DLD1 (cell line): ENCODE data around the gene SRI.
"Not testable (repeated sequence)": the region's sequence is repeated elsewhere in the genome, so short reads cannot be mapped to it uniquely, and the experiment has no call there.

ENCODE experiments used
- in situ Hi-C: cut with HindIII; loops from 2 replicates; pipeline ENCODE4 v1.10.0; 2017; ENCODE audit warnings: low sequenced_read_pairs

Gene SRI, protein sequence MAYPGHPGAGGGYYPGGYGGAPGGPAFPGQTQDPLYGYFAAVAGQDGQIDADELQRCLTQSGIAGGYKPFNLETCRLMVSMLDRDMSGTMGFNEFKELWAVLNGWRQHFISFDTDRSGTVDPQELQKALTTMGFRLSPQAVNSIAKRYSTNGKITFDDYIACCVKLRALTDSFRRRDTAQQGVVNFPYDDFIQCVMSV

DNA sequence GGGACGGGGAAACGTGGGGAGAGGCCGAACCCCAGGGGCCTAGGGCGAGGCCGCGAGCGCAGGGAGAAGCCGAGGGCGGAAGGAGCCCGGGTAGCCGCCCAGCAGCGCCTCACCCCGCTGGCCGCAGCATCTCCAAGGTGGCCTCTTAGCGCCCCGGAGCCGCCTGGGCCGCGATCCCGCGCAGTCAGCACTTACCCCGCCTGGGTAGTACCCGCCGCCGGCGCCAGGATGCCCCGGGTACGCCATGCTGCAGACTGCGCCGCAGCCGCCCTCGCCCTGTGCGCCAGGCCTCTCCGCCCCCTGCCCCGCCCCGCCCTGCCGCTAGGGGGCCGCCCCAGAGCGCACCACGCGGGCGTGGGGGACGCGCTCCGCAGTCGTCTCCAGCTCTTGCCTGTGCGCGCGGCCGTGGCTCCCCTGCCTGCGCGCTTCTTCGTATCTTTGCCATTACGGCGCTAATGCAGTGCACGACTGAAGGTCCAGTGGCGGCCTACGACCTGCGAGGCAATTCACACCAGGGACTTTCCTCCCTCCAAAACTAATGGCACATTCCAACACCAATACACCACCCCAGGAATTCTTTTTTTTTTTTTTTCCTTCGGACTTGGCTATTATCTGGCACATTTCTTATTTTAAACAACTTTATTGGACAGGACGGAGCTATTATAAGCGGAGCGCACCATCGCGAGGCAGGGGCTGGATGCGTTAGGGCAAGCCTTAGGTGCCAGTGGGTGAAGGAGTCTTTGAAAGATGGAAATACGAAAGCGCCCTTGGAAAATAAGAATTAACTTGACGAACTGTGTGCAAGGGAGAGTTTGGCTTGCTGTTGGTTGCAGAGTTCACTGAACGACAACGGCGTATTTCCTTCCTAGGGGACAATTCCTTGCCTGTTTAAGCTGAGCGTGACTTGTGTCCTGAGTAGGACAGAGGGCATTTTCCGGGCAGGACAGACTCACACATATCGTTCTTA, at the start of gene SRI:
SRI (minus strand) TSS at position 258 of the 967 bp plus-strand sequence; CDS start at position 246, 12 bp downstream.
- in situ Hi-C loops, result no loop called here

DNA sequence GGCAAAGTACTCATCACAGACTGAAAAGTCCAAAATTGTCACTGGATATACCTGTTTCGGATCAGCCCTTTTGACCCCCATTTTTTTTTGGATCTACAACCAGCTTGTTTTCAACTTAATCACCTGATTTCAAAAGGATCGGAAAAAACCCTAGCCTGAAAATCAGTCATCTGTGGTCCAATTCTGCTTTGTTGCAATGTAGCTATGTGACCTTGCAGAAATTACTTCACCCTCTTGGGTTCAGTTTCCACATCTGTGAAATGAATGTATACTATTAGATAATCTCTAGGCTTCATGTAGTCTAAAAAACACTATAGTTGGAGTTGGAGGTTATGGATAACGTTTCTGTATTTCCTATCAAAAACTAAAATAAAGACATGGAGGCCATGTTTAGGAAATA, 49.7 kb upstream of the SRI start:
- in situ Hi-C loops, result no loop called here

DNA sequence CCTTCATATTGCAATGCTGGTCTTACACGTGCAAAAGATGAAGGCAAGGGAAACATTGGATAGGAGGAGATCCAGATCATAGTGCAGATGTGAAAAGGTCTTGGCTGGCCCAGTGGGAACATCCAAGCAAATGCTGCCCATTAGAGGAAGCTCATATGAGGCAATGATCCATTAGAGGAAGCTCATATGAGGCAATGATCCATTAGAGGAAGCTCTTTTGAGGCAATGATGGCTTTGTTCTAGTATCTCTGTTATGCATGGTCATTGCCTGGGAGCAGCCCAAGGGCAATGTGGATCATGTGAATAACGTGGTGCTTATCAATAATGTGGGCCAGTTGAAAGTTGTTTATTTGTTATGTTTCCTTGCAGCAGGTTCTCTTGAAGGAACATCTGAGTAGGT, 49.0 kb upstream of the SRI start:
- in situ Hi-C loops, result no loop called here

DNA sequence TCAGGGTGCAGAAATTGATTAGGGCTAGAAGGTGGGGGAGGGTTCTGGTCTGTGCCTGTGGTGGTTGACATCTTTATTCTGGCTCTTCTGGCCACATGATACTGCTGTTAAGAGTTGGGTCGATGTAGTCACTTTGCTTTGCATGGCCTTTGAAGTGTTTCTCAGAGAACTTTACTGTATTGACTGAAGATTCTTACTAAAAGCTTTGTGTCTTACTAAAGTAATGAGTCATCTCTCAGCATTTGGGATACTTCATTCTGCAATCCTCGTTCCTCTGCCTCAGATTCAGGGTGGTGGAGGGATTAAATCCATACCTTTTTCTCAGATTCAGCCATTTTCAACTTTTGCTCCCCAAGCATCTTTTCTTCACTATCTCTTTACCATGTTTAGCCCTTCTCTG, 48.2 kb upstream of the SRI start:
- in situ Hi-C loops, result no loop called here

DNA sequence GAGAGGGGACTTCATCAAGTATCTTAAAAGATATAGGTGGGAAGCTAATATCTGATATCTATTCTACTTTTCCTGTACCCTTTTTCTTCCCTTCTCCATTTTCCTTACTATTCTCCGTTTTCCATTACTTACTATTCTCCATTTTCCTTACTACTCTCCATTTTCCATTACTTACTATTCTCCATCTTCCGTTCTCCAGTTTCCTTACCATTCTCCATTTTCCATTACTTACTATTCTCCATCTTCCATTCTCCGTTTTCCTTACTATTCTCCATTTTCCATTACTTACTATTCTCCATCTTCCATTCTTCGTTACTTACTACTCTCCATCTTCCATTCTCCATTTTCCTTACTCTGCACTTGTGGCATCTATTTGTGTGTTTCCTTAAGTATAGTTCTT, 47.6 kb upstream of the SRI start:
- in situ Hi-C loops, result no loop called here

DNA sequence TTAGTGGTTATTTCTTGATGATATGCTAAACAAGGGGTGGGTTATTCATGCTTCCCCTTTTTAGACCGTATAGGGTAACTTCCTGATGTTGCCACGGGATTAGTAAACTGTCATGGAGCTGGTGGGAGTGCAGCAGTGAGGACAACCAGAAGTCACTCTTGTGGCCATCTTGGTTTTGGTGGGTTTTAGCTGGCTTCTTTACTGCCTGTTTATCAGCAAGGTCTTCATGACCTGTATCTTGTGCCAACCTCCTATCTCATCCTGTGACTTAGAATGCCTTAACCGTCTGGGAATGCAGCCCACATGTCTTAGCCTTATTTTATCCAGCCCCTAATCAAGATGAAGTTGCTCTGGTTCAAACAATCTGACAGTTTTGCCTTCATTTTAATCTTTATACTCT, 45.1 kb upstream of the SRI start:
- in situ Hi-C loops, result not testable (repeated sequence)

DNA sequence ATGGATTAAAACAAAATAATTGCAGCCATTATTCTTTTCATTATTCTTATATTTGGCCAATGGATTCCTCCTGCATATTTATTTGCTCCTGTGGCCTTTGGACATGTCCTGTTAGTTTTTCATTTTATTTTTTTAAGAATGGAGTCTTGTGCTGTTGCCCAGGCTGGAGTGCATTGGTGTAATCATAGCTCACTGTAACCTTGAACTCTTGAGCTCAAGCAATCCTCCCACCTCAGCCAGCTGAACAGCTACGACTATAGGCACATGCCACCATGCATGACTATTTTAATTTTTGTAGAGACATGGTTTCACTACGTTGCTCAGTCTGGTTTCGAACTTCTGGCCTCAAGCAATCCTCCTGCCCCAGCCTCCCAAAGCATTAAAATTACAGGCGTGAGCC, 42.7 kb upstream of the SRI start:
- in situ Hi-C loops, result no loop called here

DNA sequence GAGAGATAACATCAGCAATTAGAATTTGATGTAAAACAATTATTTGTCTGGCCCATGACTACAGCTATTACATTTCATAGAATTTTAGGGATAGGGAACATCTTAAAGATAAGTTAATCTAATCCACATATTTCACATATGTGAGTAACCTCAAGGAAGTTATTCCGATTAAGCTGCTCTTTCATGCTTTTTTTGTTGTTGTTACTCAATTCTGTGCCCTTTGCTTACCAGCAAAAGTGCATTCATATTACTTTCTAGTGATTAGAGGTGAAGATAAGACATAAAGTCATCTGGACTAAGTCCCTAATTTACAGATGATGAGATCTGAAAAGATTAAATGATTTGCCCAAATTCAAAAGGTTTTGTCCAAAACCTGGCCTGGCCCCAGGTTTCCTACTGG, 40.9 kb upstream of the SRI start:
- in situ Hi-C loops, result no loop called here

DNA sequence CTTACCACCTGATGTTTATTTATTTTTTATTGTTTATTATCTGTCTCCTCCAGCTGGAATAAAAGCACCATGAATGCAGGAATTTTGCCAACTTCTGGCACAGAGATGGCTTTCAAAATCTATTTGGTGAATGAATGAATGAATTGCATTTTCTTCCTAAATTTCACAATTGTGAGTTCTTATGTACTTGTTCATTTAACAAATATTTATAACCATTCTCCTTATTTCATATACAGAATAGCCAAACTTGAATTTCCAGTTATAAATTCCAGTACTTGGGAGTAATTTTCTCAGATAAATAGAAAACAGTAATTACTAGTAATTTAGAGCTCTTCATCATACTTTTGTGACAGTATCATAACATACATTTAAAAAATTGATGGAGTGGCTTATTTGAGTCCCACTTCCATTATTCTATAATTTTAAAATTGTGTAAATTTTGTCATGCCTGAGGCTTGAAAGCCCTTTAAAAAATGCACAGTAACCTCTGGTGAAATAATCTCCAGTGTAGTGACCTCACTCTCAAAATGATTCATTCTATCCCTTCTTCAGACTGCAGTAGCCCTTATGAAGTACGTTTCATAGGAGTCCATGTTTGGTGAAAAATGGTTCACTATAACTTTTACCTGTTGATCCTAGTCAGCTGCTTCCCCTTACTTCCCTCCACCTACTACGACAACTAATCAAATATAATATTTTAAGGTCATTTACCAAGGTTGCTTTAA, 40.0 kb upstream of the SRI start:
- in situ Hi-C loops, result no loop called here

DNA sequence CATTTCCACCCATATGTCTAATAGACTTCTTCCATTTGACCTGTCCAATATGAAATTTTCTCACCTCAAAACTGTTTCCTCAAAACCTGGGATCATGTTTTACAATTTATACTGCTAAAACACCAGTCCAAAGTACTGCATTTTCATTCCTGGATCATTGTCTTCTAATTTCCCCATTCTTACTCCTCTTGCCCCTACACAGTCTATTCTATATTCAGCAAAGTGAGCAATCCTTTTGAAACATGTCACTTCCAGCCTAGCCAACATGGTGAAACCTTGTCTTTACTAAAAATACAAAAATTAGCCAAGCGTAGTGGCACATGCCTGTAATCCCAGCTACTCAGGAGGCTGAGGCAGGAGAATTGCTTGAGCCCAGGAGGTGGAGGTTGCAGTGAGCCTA, 38.5 kb upstream of the SRI start:
- in situ Hi-C loops, result not testable (repeated sequence)

DNA sequence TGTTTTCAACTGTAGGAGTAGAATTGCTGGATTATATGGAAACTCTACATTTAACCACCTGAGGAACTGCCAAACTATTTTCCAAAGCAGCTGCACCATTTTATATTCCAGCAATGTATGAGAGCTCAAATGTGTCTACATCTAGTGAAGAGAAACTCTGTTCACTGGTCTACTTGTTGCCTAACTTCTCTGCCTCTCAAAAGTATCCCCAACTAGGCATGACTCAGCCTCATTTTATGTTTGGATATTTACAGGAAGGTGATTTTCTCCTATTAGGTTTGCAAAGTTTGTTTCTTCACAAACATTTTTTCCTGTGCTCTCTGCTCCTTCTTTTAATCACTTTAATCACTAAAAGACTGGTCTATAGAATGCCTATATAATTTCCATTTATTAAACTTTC, 37.1 kb upstream of the SRI start:
- in situ Hi-C loops, result no loop called here

DNA sequence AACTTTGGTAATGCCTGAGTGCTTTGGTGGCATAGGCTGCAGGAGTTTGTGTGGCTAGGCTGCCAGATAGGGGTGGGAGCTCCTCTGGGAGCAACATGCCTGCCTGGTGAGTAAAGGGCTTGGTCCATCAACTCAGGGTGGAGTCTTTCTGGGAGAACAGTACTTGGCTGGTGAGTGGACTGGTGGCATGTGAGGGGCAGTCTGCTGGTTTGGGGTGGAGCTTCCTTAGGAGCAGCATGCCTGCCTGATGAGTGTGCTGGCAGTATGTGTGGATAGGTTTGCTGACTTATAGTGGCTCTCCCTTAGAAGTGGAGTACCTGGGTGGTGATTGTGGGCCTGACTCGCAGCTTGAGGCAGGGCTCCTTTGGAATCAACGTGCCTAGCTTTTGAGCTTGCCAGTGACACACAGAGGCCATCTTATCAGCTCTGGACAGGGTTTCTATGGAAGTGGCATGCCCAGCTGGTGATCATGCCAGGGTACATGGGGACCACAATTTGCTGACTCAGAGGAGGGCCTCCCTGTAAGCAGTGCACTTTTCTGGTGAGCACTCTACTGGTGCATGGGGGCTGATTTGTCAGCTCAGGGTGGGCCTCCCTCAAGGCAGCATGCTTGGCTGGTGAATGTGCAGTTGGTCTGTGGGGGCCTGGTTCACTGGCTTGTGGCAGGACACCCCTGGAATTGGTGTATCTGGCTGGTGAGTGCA, 35.0 kb upstream of the SRI start:
- in situ Hi-C loops, result no loop called here

DNA sequence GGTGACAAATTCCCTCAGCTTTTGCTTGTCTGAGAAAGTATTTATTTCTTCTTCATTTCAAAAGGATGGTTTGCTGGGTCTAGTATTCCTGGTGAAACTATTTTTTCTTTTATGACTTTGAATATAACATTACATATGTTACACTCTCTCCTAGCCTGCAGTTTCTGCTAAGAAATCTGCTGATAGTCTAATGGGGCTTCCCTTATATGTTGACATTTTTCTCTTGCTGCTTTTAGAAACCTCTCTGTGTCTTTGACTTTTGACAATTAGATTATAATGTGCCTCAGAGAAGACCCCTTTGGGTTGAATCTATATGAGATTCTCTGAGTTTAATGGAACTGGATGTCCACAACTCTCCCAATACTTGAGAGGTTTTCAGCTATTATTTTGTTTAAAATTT, 33.8 kb upstream of the SRI start:
- in situ Hi-C loops, result no loop called here

DNA sequence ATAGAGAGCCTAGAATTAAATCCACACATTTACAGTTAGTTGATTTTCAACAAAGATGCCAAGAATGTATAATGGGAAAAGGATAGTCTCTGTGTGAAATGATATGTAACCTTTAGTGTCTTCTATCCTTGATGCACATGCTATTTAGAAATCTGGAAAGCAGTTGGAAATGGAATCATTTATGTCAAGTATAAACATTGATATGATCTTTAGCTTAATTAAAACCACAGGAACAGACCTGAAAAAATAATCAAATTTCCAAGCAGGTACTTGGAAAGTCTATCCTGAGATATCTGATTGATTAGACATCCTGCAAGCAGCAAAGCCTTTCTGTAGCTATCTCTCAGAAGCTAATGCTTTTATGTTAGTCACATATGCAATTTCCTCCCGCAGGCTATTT, 24.4 kb upstream of the SRI start:
- in situ Hi-C loops, result no loop called here

DNA sequence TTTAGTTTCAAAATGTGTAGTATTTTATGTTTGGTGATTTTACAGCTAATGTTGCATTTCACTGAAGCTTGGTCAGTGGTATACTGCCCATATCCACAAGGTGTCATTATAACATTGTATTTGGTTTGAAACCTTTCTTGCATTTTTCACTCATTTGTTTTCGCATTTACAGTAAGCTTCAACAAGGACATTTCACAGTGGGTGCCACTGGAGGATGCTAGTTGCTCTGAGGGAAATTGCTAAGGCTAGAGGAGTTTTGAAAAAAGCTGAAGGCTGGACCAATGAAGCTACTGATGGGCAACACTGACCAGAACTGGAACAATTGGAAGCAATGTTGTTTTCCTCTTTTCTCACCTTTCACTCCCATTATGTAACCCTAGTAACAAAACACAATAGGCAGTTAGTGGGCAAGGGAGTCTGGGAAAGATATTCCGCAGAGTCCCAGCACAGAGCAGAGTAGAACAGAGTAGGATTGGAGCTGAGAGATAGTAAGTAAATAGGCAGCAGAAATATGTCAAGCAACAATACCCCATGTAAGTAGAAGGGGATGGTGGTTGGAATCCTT, 23.6 kb upstream of the SRI start:
- in situ Hi-C loops, result no loop called here

DNA sequence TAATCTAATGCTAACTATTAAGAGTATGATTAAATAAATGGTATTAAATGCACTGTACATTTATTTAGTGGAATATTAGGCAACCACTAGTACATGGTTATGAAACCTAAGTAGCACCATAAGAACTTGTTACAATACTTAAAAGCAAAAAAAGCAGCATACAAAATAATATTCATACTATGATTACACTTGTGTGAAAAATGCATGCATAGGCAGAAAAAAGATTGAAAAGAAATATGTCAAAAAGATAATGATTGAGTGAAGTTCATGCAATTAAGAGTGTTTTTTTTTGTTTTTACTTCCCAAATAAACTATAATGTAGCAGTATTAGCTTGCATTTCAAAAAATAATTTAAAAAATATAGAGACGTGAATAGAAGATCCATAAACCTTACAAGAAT, 20.0 kb upstream of the SRI start:
- in situ Hi-C loops, result loop anchor here (5.0 kb wide), 1 partner anchor 92 kb away; no protein-coding TSS in a partner anchor

DNA sequence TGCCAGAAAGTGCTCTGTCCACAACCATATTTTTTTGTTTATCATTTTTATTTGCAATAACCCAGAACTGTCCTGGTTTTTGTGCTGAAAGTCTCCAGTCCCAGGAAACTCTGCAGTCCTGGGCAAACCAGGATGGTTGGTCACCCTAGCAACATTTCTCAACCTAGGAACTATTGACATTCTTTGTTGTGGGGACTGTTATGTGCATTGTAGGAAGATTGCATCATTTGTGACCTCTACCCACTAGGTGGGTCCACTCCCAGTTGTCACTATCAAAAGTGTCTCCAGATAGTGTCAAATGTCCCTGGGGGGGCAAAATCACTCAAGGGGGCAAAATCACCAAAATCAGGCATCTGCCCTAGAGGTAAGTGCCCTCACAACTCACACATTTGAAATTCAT, 14.0 kb upstream of the SRI start:
- in situ Hi-C loops, result no loop called here

DNA sequence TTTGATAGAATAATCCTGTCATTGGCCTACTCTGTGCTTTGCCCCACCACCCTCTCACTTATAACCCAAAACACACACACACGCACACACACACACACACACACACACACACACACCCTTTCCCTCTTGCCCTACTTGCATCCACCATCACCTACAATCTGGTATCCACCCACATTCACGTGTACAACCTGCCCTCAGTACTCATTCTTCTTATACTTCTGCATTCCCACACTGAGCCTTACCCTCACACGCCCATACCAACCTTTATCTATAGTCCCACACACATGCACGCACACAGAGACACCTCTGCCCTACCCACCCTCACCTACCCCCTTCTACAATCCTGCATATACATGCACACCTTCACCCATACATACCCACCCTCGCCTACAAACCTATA, 10.8 kb upstream of the SRI start:
- in situ Hi-C loops, result no loop called here

DNA sequence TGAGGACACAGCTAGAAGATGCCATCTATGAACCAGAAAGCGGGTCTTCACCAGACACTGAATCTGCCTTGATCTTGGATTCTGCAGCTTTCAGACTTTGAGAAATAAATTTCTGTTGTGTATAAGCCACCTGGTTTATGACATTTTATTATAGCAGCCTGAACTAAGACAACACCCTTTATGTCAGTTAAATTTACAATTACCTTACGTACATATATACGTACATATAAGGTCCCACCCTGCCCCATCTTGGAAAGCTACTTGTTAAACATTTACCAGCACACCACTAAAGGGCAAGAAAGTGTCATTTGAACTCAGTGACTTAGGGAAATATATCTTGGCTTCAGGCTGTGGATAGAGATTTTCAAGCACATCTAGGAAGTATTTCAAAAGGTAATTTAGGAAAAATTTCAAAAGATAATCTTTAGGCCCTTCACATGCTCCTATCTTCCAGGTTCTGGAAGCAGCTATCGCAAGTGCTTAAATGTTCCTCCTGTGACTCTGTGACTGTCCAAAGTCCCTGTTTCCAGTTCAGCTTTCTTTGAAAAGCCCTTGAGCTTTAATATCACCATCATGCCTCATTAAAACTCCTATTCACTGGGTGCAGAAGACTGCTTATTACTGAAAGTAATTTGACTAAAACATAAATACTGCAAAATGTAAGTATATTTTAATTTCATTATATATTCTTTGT, 9.6 kb upstream of the SRI start:
- in situ Hi-C loops, result no loop called here

DNA sequence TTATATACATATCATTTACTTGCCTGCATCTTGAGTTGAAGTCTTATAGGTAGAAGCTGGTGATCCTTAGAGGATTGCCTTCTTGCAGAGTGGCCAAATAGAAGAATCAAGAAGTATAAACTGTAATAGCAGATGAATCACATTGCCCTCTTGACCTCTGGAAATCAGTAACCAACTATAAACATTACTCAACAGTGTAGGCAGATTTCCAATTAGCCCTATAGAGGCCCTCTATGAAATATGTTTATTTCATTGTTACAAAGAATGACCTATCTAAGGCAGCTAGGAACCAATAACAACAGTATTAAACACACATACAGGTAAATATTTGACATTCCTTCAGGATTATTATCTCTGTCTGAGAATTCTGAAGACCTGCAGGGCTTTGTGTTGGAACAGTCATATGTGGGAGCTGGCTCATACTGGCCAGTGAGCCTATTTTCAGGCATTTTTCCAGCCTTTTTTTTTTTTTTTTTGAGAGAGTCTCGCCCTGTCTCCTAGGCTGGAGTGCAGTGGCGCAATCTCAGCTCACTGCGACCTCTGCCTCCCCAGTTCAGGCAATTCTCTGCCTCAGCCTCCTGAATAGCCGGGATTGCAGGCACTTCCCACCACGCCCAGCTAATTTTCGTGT, 7.2 kb upstream of the SRI start:
- in situ Hi-C loops, result no loop called here
